SK-N-MC (cell line): ENCODE results near the gene COTL1.

Experiments used
- EZH2 ChIP-seq: fragments of 200-600 bp; sonication (generic); IDR thresholded peaks from one replicate; pipeline ENCODE4 v1.6.1; 2017; ENCODE audit warnings: antibody characterized with exemption
- POLR2AphosphoS5 ChIP-seq: IDR thresholded peaks from 2 replicates; pipeline ENCODE4 v1.6.1; 2012; ENCODE audit warnings: mild to moderate bottlenecking, low read depth, low read length, borderline replicate concordance

- TF ChIP-seq POLR2AphosphoS5: no peak
- no peak for TF ChIP-seq EZH2
Measured at GRCh38 chr16:84660973-84661372, 43.1 kb upstream of the COTL1 start.
